K562 (cell line): ENCODE data around the gene DYNLL1. TPM values are rescaled to one million over a fixed set of nuclear protein-coding genes. Genes with fewer than 3 reads are reported as not detected.

ENCODE experiments used
- CHD2 ChIP-seq: IDR thresholded peaks from 2 replicates; pipeline ENCODE4 v1.6.1; 2011; ENCODE audit warnings: low read depth, low read length
- CLOCK ChIP-seq: fragments of 250-450 bp; sonication (Bioruptor Pico); IDR thresholded peaks from 2 replicates; pipeline ENCODE4 v1.4.0; 2020; ENCODE audit warnings: mild to moderate bottlenecking, moderate library complexity, borderline replicate concordance
- EWSR1 ChIP-seq: fragments of 450-650 bp; IDR thresholded peaks from 2 replicates; pipeline ENCODE4 v1.6.1; 2018; ENCODE audit warnings: borderline replicate concordance, mild to moderate bottlenecking, low read depth, moderate library complexity; ENCODE audit not compliant: partially characterized antibody
- FOSL1 ChIP-seq: fragments of 200-800 bp; sonication (Bioruptor generic); conservative IDR thresholded peaks from 2 replicates; pipeline ENCODE4 v1.6.1; 2016; ENCODE audit warnings: missing genetic modification characterization, missing compliant biosample characterization
- PTBP1 ChIP-seq: fragments of 200-400 bp; formaldehyde crosslinking; IDR thresholded peaks from 2 replicates; pipeline ENCODE4 v1.6.1; 2017; ENCODE audit warnings: low read depth, low read length
- RBFOX2 ChIP-seq: fragments of 200-400 bp; formaldehyde crosslinking; IDR thresholded peaks from 2 replicates; pipeline ENCODE4 v1.6.1; 2017; ENCODE audit warnings: low read depth, mild to moderate bottlenecking, low read length, moderate library complexity
- RBM15 ChIP-seq: fragments of 200-400 bp; formaldehyde crosslinking; IDR thresholded peaks from 2 replicates; pipeline ENCODE4 v1.6.1; 2018; ENCODE audit warnings: mild to moderate bottlenecking, low read length, moderate library complexity; ENCODE audit not compliant: insufficient read depth
- RUNX1 ChIP-seq: sonication (generic); IDR thresholded peaks from 2 replicates; pipeline ENCODE4 v1.6.1; 2016; ENCODE audit warnings: antibody characterized with exemption, low read depth
- STAT6 ChIP-seq: sonication (generic); formaldehyde crosslinking; IDR thresholded peaks from 2 replicates; pipeline ENCODE4 v1.8.1; 2023; ENCODE audit warnings: mild to moderate bottlenecking, missing genetic modification reagents
- ZNF384 ChIP-seq: IDR thresholded peaks from 2 replicates; pipeline ENCODE4 v1.6.1; 2012; ENCODE audit warnings: low read depth, low read length, improper control_type of control experiment
- ZNF764 ChIP-seq: fragments of 250-450 bp; sonication (Bioruptor Pico); IDR thresholded peaks from 2 replicates; pipeline ENCODE4 v1.4.0; 2020; ENCODE audit warnings: low read depth, mild to moderate bottlenecking, moderate library complexity
- polyA plus RNA-seq, 8 experiments: library from polyadenylated mRNA; depleted of rRNA in 4 of 8; stranded (reverse) in 5 of 8; unstranded in 3 of 8; fragments of >200 nt; fragmentation: Nextera tagmentation in 2 of 8; fragmentation: Illumina TruSeq in 1 of 8; extraction: Ambion mirVana in 2 of 8; extraction: Trizol in 1 of 8; gene quantifications; 2 replicates each; pipeline versions ENCODE4 v1.2.1 to v1.2.3, GENCODE V29; 2011 to 2014; ENCODE audit warnings: inconsistent platforms in 1 of 8, missing spikeins in 1 of 8
- total RNA-seq, 7 experiments: library from RNA; depleted of rRNA in 6 of 7; stranded (reverse); fragments of >200 nt in 6 of 7; fragmentation: Illumina TruSeq in 2 of 7; extraction: Trizol in 2 of 7; gene quantifications; 2 replicates each; pipeline versions ENCODE4 v1.2.1 to v1.2.3, GENCODE V29; 2011 to 2021; ENCODE audit warnings: low replicate concordance in 1 of 7
- TF ChIP-seq, protein P1 (sequence below): sonication (generic); formaldehyde crosslinking; IDR thresholded peaks from 2 replicates; pipeline ENCODE4 v1.8.0; 2022; ENCODE audit warnings: missing genetic modification reagents, mild to moderate bottlenecking, borderline replicate concordance

Gene DYNLL1
- total and polyA plus RNA-seq, 9 of the 15 experiments (the other 6 are each of a cell fraction or from before 2014, with no cell fraction given) = 303 to 1,112 (median 468) TPM

DNA sequence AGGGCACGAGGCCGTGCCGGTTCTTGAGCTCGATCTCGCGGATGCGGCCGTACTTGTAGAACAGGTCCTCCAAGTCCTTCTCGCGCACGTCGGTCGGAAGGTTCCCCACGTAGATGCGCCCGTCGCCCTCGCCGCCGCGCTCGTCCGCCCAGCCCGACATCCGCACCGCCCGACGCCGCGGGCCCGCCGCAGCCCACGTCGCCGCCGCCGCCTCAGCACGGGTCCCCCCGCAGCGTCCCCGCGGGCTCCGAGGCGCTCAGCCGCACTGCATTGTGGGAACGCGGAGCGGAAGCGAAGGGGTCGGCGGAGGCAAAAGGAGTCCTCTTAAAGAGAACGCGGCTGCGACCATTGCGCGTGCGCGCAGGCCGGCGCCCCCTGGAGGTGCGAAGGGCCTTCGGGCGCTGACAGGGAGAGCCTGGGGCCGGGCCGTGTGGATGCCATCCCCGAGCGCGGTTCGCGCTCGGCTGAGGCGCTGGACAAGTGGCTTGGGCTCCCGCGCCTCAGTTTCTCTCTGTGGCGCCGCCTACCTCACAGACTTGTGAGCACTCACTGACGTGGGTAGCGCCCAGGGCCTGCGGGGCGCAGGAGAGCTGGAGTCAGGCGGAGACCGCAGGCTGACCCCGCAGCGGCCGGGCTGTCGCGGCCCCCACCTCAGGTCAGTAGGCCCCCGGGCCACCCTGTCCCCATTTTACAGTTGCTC lies 26.3 kb upstream of the DYNLL1 start, which contains the start of gene SRSF9 (continued):
- TF ChIP-seq STAT6 (CRISPR knock-in tag) = no peak
- TF ChIP-seq, protein P1, sequence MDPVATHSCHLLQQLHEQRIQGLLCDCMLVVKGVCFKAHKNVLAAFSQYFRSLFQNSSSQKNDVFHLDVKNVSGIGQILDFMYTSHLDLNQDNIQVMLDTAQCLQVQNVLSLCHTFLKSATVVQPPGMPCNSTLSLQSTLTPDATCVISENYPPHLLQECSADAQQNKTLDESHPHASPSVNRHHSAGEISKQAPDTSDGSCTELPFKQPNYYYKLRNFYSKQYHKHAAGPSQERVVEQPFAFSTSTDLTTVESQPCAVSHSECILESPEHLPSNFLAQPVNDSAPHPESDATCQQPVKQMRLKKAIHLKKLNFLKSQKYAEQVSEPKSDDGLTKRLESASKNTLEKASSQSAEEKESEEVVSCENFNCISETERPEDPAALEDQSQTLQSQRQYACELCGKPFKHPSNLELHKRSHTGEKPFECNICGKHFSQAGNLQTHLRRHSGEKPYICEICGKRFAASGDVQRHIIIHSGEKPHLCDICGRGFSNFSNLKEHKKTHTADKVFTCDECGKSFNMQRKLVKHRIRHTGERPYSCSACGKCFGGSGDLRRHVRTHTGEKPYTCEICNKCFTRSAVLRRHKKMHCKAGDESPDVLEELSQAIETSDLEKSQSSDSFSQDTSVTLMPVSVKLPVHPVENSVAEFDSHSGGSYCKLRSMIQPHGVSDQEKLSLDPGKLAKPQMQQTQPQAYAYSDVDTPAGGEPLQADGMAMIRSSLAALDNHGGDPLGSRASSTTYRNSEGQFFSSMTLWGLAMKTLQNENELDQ = 0 out of 2 replicates have a peak, but pooled peaks have one; percentile 43
- TF ChIP-seq EWSR1 = no peak
- TF ChIP-seq FOSL1 = no peak
- no peak for TF ChIP-seq RBM15
- no peak for TF ChIP-seq PTBP1
- peak; percentile 41; the same call in 1 of the 2 replicates for TF ChIP-seq ZNF764 (CRISPR knock-in tag)
- no peak for TF ChIP-seq CLOCK (CRISPR knock-in tag)
- TF ChIP-seq CHD2 = 0 out of 2 replicates have a peak, but pooled peaks have one; percentile 14
- TF ChIP-seq ZNF384 = no peak
- TF ChIP-seq RUNX1 = no peak
- peak; percentile 89 for TF ChIP-seq RBFOX2
